ENCODE results near the gene ATP10D.

The ATP10D gene

GRCh38 chr4:47590325-47590724 is 105.2 kb downstream of the ATP10D start:
- DNase-seq (ENCODE audit: low read depth): no peak

GRCh38 chr4:47597696-47598095 is 112.6 kb downstream of the ATP10D start:
- no peak for DNase-seq (ENCODE audit: low read depth)

- no peak for DNase-seq (ENCODE audit: low read depth)
Measured at GRCh38 chr4:47598320-47598719, 113.2 kb downstream of the ATP10D start.

GRCh38 chr4:47598896-47599295 is 113.8 kb downstream of the ATP10D start:
- DNase-seq (ENCODE audit: low read depth): no peak

- no peak for DNase-seq (ENCODE audit: low read depth)
Measured at GRCh38 chr4:47606482-47606881, 121.4 kb downstream of the ATP10D start.

GRCh38 chr4:47612116-47613023 is 127.3 kb downstream of the ATP10D start:
- DNase-seq (ENCODE audit: low read depth): no peak

GRCh38 chr4:47615385-47615784 is 130.3 kb downstream of the ATP10D start:
- no peak for DNase-seq (ENCODE audit: low read depth)

- no peak for DNase-seq (ENCODE audit: low read depth)
Measured at GRCh38 chr4:47617607-47618006, 132.5 kb downstream of the ATP10D start.

- no peak for DNase-seq (ENCODE audit: low read depth)
Measured at GRCh38 chr4:47619691-47620090, 134.6 kb downstream of the ATP10D start.

GRCh38 chr4:47621181-47621580 is 136.1 kb downstream of the ATP10D start:
- no peak for DNase-seq (ENCODE audit: low read depth)

- DNase-seq (ENCODE audit: low read depth): no peak
Measured at GRCh38 chr4:47624031-47624441, 139.0 kb downstream of the ATP10D start.

GRCh38 chr4:47631161-47631560 is 146.1 kb downstream of the ATP10D start:
- no peak for DNase-seq (ENCODE audit: low read depth)

GRCh38 chr4:47639531-47639930 is 154.5 kb downstream of the ATP10D start:
- DNase-seq (ENCODE audit: low read depth): no peak

- no peak for DNase-seq (ENCODE audit: low read depth)
Measured at GRCh38 chr4:47640911-47641310, 155.8 kb downstream of the ATP10D start.

GRCh38 chr4:47641755-47642154 is 156.7 kb downstream of the ATP10D start:
- DNase-seq (ENCODE audit: low read depth): no peak

GRCh38 chr4:47642191-47642830 is 157.2 kb downstream of the ATP10D start:
- DNase-seq (ENCODE audit: low read depth): no peak
